SK-N-SH treated with all-trans-retinoic acid at 6 μM for 48 hours (cell line): ENCODE measurements around the gene ADGB.

Experiments
- ATAC-seq: fragments of 200-7000 bp; cut with Tn5 transposase; 3 replicates; pipeline ENCODE4 v1.9.1; 2020; ENCODE audit warnings: mild to moderate bottlenecking, moderate library complexity
- ARNTL ChIP-seq: fragments of 450-650 bp; formaldehyde crosslinking; IDR thresholded peaks from 2 replicates; pipeline ENCODE4 v1.5.0; 2020; ENCODE audit warnings: low read depth, mild to moderate bottlenecking, moderate library complexity, borderline replicate concordance
- BACH2 ChIP-seq: fragments of 250-450 bp; sonication (Bioruptor Pico); IDR thresholded peaks from 2 replicates; pipeline ENCODE4 v1.9.0; 2021; ENCODE audit warnings: mild to moderate bottlenecking, borderline replicate concordance
- ESRRG ChIP-seq: fragments of 250-450 bp; sonication (Bioruptor Pico); IDR thresholded peaks from 2 replicates; pipeline ENCODE4 v1.6.1; 2021; ENCODE audit warnings: mild to moderate bottlenecking
- GLIS3 ChIP-seq: fragments of 250-450 bp; sonication (Bioruptor Pico); IDR thresholded peaks from 2 replicates; pipeline ENCODE4 v1.5.0; 2020; ENCODE audit warnings: mild to moderate bottlenecking, moderate library complexity
- OSR1 ChIP-seq: fragments of 250-450 bp; sonication (Bioruptor Pico); IDR thresholded peaks from 2 replicates; pipeline ENCODE4 v1.8.0; 2022; ENCODE audit warnings: moderate library complexity, mild to moderate bottlenecking, inconsistent platforms
- PPARA ChIP-seq: fragments of 250-450 bp; sonication (Bioruptor Pico); IDR thresholded peaks from 2 replicates; pipeline ENCODE4 v1.5.0; 2020; ENCODE audit warnings: mild to moderate bottlenecking, borderline replicate concordance
- RARB ChIP-seq: fragments of 250-450 bp; sonication (Bioruptor Pico); IDR thresholded peaks from 2 replicates; pipeline ENCODE4 v1.8.0; 2021; ENCODE audit warnings: mild to moderate bottlenecking, moderate library complexity
- SNAI2 ChIP-seq: fragments of 250-450 bp; sonication (Bioruptor Pico); IDR thresholded peaks from 2 replicates; pipeline ENCODE4 v1.5.0; 2020; ENCODE audit warnings: mild to moderate bottlenecking, moderate library complexity
- TCF4 ChIP-seq: fragments of 250-450 bp; sonication (Bioruptor Pico); IDR thresholded peaks from 2 replicates; pipeline ENCODE4 v1.8.0; 2021; ENCODE audit warnings: mild to moderate bottlenecking, moderate library complexity, borderline replicate concordance
- TOX ChIP-seq: fragments of 250-450 bp; sonication (Bioruptor Pico); IDR thresholded peaks from 2 replicates; pipeline ENCODE4 v1.8.0; 2021; ENCODE audit warnings: mild to moderate bottlenecking, moderate library complexity, borderline replicate concordance
- ZC3H10 ChIP-seq: fragments of 250-450 bp; sonication (Bioruptor Pico); IDR thresholded peaks from 2 replicates; pipeline ENCODE4 v1.5.1; 2021; ENCODE audit warnings: mild to moderate bottlenecking, moderate library complexity
- ZFP3 ChIP-seq: fragments of 250-450 bp; sonication (Bioruptor Pico); IDR thresholded peaks from 2 replicates; pipeline ENCODE4 v1.5.0; 2020; ENCODE audit warnings: mild to moderate bottlenecking, moderate library complexity
- ZFP30 ChIP-seq: fragments of 450-650 bp; formaldehyde crosslinking; IDR thresholded peaks from 2 replicates; pipeline ENCODE4 v1.5.0; 2022; ENCODE audit warnings: mild to moderate bottlenecking, moderate library complexity
- ZNF70 ChIP-seq: fragments of 450-650 bp; formaldehyde crosslinking; IDR thresholded peaks from 2 replicates; pipeline ENCODE4 v1.5.0; 2020; ENCODE audit warnings: mild to moderate bottlenecking, moderate library complexity
- ZNF8 ChIP-seq: fragments of 450-650 bp; formaldehyde crosslinking; IDR thresholded peaks from 2 replicates; pipeline ENCODE4 v1.5.0; 2020; ENCODE audit warnings: mild to moderate bottlenecking, moderate library complexity
- TF ChIP-seq, protein P1 (sequence below): fragments of 250-450 bp; sonication (Bioruptor Pico); IDR thresholded peaks from 2 replicates; pipeline ENCODE4 v1.5.0; 2020; ENCODE audit warnings: mild to moderate bottlenecking, moderate library complexity
- TF ChIP-seq, protein P2 (sequence below): fragments of 250-450 bp; sonication (Bioruptor Pico); IDR thresholded peaks from 2 replicates; pipeline ENCODE4 v1.5.1; 2021; ENCODE audit warnings: mild to moderate bottlenecking, moderate library complexity
- TF ChIP-seq, protein P3 (sequence below): fragments of 250-450 bp; sonication (Bioruptor Pico); IDR thresholded peaks from 2 replicates; pipeline ENCODE4 v1.8.0; 2020; ENCODE audit warnings: mild to moderate bottlenecking, moderate library complexity, borderline replicate concordance
- TF ChIP-seq, protein P4 (sequence below): fragments of 250-450 bp; sonication (Bioruptor Pico); IDR thresholded peaks from 2 replicates; pipeline ENCODE4 v1.8.0; 2021; ENCODE audit warnings: low read depth, mild to moderate bottlenecking, moderate library complexity, borderline replicate concordance

Gene ADGB

DNA sequence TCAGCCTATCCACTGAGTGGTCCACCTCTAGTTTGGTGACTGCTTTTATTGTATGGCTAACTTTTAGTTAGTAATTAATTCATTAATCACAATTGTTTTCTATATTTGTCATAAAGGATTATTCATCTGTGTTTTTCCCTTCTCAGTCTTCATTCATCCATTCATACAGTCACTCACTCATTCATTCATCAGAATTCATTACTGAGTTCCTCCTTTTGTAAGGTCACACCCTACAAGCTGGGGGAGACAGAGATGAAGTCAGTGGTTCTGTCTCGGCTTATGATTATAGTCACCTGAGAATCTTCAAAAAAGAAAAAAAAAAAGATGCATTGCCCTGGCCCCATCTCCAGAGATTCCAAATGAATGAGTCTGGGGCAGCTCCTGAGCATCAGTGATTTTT lies 257.1 kb downstream of the ADGB start:
- TF ChIP-seq, protein P1, sequence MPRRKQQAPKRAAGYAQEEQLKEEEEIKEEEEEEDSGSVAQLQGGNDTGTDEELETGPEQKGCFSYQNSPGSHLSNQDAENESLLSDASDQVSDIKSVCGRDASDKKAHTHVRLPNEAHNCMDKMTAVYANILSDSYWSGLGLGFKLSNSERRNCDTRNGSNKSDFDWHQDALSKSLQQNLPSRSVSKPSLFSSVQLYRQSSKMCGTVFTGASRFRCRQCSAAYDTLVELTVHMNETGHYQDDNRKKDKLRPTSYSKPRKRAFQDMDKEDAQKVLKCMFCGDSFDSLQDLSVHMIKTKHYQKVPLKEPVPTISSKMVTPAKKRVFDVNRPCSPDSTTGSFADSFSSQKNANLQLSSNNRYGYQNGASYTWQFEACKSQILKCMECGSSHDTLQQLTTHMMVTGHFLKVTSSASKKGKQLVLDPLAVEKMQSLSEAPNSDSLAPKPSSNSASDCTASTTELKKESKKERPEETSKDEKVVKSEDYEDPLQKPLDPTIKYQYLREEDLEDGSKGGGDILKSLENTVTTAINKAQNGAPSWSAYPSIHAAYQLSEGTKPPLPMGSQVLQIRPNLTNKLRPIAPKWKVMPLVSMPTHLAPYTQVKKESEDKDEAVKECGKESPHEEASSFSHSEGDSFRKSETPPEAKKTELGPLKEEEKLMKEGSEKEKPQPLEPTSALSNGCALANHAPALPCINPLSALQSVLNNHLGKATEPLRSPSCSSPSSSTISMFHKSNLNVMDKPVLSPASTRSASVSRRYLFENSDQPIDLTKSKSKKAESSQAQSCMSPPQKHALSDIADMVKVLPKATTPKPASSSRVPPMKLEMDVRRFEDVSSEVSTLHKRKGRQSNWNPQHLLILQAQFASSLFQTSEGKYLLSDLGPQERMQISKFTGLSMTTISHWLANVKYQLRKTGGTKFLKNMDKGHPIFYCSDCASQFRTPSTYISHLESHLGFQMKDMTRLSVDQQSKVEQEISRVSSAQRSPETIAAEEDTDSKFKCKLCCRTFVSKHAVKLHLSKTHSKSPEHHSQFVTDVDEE: no peak
- TF ChIP-seq TOX: no peak
- TF ChIP-seq GLIS3 (CRISPR knock-in tag): no peak
- no peak for TF ChIP-seq SNAI2 (CRISPR knock-in tag)
- no peak for TF ChIP-seq BACH2 (CRISPR knock-in tag)
- TF ChIP-seq TCF4 (CRISPR knock-in tag): no peak
- TF ChIP-seq ZNF70 (CRISPR knock-in tag): no peak
- no peak for TF ChIP-seq ZC3H10 (CRISPR knock-in tag)
- TF ChIP-seq ARNTL (CRISPR knock-in tag): no peak
- TF ChIP-seq, protein P2, sequence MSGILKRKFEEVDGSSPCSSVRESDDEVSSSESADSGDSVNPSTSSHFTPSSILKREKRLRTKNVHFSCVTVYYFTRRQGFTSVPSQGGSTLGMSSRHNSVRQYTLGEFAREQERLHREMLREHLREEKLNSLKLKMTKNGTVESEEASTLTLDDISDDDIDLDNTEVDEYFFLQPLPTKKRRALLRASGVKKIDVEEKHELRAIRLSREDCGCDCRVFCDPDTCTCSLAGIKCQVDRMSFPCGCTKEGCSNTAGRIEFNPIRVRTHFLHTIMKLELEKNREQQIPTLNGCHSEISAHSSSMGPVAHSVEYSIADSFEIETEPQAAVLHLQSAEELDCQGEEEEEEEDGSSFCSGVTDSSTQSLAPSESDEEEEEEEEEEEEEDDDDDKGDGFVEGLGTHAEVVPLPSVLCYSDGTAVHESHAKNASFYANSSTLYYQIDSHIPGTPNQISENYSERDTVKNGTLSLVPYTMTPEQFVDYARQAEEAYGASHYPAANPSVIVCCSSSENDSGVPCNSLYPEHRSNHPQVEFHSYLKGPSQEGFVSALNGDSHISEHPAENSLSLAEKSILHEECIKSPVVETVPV (CRISPR knock-in tag): no peak
- TF ChIP-seq, protein P3, sequence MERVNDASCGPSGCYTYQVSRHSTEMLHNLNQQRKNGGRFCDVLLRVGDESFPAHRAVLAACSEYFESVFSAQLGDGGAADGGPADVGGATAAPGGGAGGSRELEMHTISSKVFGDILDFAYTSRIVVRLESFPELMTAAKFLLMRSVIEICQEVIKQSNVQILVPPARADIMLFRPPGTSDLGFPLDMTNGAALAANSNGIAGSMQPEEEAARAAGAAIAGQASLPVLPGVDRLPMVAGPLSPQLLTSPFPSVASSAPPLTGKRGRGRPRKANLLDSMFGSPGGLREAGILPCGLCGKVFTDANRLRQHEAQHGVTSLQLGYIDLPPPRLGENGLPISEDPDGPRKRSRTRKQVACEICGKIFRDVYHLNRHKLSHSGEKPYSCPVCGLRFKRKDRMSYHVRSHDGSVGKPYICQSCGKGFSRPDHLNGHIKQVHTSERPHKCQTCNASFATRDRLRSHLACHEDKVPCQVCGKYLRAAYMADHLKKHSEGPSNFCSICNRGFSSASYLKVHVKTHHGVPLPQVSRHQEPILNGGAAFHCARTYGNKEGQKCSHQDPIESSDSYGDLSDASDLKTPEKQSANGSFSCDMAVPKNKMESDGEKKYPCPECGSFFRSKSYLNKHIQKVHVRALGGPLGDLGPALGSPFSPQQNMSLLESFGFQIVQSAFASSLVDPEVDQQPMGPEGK (CRISPR knock-in tag): no peak
- no peak for TF ChIP-seq PPARA (CRISPR knock-in tag)
- TF ChIP-seq ESRRG (CRISPR knock-in tag): no peak
- TF ChIP-seq, protein P4, sequence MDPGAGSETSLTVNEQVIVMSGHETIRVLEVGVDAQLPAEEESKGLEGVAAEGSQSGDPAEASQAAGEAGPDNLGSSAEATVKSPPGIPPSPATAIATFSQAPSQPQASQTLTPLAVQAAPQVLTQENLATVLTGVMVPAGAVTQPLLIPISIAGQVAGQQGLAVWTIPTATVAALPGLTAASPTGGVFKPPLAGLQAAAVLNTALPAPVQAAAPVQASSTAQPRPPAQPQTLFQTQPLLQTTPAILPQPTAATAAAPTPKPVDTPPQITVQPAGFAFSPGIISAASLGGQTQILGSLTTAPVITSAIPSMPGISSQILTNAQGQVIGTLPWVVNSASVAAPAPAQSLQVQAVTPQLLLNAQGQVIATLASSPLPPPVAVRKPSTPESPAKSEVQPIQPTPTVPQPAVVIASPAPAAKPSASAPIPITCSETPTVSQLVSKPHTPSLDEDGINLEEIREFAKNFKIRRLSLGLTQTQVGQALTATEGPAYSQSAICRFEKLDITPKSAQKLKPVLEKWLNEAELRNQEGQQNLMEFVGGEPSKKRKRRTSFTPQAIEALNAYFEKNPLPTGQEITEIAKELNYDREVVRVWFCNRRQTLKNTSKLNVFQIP (CRISPR knock-in tag): no peak
- no peak for TF ChIP-seq OSR1
- TF ChIP-seq, all 23 proteins: peak for 0
- no peak for ATAC-seq

DNA sequence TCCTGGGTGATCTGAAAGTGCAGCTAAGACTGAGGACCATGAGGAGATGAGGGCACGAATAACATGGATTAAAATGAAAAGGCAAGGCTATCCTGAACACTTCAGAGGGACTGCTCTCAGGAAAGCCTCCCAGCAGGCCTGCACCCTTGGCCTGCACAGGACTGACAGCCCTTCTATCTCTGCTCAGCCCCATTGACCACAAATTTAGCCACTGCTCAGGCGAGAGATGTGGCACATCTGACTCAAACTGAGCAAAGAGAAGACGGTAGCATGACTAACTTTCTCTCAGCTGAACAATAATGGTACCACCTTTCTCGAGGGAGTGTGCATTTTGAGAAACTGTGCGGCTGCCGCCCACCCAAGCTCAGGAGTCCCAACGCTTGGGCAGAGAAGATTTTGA lies 257.5 kb downstream of the ADGB start:
- no peak for TF ChIP-seq ZFP3 (CRISPR knock-in tag)
- no peak for ATAC-seq

DNA sequence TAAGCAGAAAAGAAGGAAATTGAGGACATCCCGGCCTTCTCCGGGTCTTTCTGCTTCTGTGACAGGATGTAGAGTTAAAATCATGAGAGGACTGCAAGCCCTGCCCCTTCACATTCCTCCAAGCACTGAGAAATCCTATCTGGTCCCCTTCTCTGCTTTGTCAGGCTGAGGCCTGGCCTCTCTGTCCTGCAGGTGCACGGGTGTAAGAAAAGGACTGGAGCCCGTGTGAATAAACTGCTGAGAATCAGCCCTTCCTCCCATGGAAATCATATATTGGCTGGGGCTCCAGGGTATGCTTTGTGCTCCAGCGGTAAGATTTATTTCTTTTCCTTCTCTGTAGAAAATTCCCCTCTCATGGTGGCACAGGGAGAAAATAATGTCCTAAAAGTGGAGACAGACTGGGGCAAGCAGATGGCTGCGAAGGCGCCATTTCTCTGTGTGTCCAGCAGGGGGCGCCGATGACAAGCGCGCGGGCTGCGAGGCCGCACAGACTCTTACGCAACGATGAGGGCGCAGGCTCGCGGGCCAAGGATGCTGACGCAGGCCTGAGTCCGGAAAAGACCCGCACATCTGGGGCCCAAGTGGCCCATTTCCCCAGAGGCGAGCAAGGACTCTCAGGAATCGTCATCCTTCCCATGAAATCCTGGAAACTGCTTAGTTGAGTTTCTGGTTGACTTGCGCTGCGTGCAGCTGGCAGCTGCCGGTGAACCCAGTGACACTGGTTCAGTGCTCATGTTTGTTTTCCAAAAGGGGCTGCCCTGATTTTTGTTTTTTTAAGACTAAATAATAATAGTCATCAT lies 258.6 kb downstream of the ADGB start:
- peak; percentile 97 for ATAC-seq
- peak; percentile 40; the same call in 1 of the 2 replicates for TF ChIP-seq TCF4 (CRISPR knock-in tag)
- no peak for TF ChIP-seq RARB (CRISPR knock-in tag)
- peak; percentile 66 for TF ChIP-seq ZFP3 (CRISPR knock-in tag)
- no peak for TF ChIP-seq ZFP30 (CRISPR knock-in tag)
- TF ChIP-seq, protein P4 (CRISPR knock-in tag): no peak

DNA sequence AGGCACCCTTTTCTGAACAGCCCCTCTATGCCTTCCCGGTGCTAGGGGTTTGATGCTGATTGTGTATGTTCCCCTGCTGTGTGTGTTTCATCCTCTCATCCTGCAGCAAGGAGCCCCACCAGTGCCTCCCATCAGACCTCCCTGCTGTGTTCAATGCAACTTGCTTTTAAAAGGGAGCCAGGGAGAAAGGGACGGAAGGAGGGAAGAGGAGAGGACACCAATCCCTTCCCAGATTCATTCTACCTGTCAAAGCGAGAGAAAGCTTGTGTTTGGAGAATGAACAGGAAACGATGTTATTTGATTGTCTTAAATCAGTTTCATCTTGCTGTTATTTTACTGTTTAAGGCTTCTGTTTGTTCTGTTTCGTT lies 259.2 kb downstream of the ADGB start:
- ATAC-seq: peak; percentile 80
- TF ChIP-seq ZNF8 (CRISPR knock-in tag) (peak; percentile 11; the same call in 1 of the 2 replicates), ZNF70 (CRISPR knock-in tag) (no peak)
